Activated naive CD4-positive, alpha-beta T cell treated with anti-CD3 and anti-CD28 coated beads for 36 hours (primary cell): ENCODE results near the gene GABRR2. TPM values are rescaled to one million over a fixed set of nuclear protein-coding genes. Genes with fewer than 3 reads are reported as not detected.

ENCODE experiments used
- CTCF ChIA-PET: fragments of 350-600 bp; sonication (Branson Sonifier 250); formaldehyde crosslinking; loops from one replicate; lab custom pipeline; 2021; ENCODE audit warnings: antibody characterized with exemption; lab: Charles Lee
- DNase-seq: peaks from one replicate; pipeline ENCODE4 v3.0.0-alpha.2; 2020
- H3K27ac Mint-ChIP-seq: one replicate; pipeline ENCODE4 v1.8.0; 2021; ENCODE audit warnings: mild to moderate bottlenecking, mixed read lengths
- H3K27me3 Mint-ChIP-seq: one replicate; pipeline ENCODE4 v1.8.0; 2021; ENCODE audit warnings: low read depth, mixed read lengths
- H3K36me3 Mint-ChIP-seq: one replicate; pipeline ENCODE4 v1.8.0; 2021; ENCODE audit warnings: low read depth, mixed read lengths
- H3K4me1 Mint-ChIP-seq: one replicate; pipeline ENCODE4 v1.8.0; 2021; ENCODE audit warnings: low read depth, mixed read lengths
- H3K4me3 Mint-ChIP-seq: one replicate; pipeline ENCODE4 v1.8.0; 2021; ENCODE audit warnings: mild to moderate bottlenecking, moderate library complexity, mixed read lengths
- H3K9me3 Mint-ChIP-seq: one replicate; pipeline ENCODE4 v1.8.0; 2021; ENCODE audit warnings: mixed read lengths
- intact Hi-C: fragments of 100-400 bp; cut with micrococcal nuclease; formaldehyde crosslinking; loops from one replicate; pipeline ENCODE4 v1.15.1; 2023
- total RNA-seq, 2 experiments: library from RNA; stranded (reverse); gene quantifications; one replicate each; pipeline ENCODE4 v1.2.3, GENCODE V29; 2021

The GABRR2 gene
- total RNA-seq, 2 experiments from 2014 or later, result not detected

DNA sequence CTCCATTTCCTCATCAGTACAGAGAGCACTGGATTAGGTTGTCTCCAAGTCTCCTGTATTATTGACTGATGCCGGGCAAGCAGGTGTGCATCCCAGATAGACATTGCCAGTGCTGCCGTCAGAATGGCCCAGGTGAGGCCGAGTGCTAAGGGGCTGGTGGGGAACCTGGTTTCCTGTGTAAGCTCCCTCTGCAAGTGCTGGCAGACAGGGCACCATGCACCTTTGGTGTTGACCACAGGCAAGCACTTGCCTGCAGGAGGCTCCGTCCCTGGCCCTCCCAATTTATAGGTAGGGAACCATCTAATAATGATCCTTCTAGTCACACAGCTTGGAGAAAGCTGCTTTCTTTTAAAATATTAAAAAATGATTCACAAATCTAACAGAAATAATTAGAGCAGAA is 98.7 kb downstream of the GABRR2 start:
- Mint-ChIP-seq H3K9me3 (no peaks in the 10 kb centered on the region), H3K36me3 (no peaks in the 10 kb centered on the region), H3K4me3 (no peak overlapping the region), H3K27ac (no peak overlapping the region), H3K27me3 (no peaks in the 10 kb centered on the region), H3K4me1 (no peaks in the 10 kb centered on the region)
- intact Hi-C loops, result no loop called here
- CTCF ChIA-PET, result no interaction called here
- no peak for DNase-seq

DNA sequence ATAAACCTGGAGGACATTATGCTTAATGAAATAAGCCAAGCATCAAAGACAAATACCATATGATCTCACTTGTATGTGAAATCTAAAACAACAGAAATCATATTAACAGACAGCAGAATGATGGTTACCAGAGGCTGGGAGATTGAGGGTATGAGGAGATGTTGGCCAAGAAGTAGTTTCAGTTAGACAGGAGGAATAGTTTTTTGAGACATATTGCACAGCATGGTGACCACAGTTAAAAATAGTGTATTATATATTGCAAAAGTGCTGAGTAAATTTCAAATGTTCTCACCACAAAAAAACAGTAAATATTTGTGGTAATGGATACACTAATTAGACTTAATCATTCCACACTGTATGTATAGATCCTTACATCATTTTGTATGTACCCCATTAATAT is 99.7 kb downstream of the GABRR2 start:
- Mint-ChIP-seq H3K4me3 (no peak overlapping the region), H3K36me3 (no peaks in the 10 kb centered on the region), H3K4me1 (no peaks in the 10 kb centered on the region), H3K9me3 (no peaks in the 10 kb centered on the region), H3K27ac (no peak overlapping the region), H3K27me3 (no peaks in the 10 kb centered on the region)
- no peak for DNase-seq
- CTCF ChIA-PET, result no interaction called here
- intact Hi-C loops, result no loop called here

DNA sequence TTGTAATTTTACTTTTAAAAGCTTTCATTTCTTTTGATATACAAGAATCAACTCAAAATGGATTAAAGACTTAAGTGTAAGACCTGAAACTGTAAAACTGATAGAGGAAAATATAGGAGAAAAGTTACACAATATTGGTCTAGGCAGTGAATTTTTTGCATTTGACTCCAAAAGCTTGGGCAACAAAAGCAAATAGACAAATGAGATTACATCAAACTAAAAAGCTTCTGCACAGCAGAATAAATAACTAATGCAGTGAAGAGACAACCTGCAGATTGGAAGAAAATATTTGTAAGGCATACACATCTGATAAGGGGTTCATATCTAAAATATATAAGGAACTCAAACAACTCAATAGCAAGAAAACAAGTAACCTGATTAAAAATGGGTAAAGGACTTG is 100.9 kb downstream of the GABRR2 start:
- H3K4me3 Mint-ChIP-seq, result no peak overlapping the region
- no peaks in the 10 kb centered on the region for H3K4me1 Mint-ChIP-seq
- H3K27me3 Mint-ChIP-seq, result no peaks in the 10 kb centered on the region
- no peaks in the 10 kb centered on the region for H3K36me3 Mint-ChIP-seq
- no peaks in the 10 kb centered on the region for H3K9me3 Mint-ChIP-seq
- CTCF ChIA-PET, result no interaction called here
- DNase-seq, result no peak
- no peak overlapping the region for H3K27ac Mint-ChIP-seq
- intact Hi-C loops, result no loop called here

DNA sequence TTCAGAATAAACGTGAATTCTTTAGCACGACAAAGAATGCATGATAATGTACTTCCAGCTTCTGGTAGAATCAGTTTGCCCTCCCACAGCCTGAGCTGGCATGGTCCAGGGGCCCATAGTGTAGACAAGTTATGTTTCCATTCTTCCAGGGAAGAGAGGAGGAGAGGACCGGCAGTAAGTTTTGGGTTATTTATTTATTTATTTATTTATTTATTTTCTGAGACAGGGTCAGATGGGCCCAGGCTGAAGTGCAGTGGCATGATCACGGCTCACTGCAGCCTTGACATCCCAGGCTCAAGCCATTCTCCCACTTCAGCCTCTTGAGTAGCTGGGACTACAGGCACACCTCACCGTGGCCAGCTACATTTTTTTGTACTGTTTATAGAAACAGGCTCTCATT is 102.6 kb downstream of the GABRR2 start:
- H3K4me3 Mint-ChIP-seq, result no peak overlapping the region
- no peaks in the 10 kb centered on the region for H3K36me3 Mint-ChIP-seq
- H3K27me3 Mint-ChIP-seq, result no peaks in the 10 kb centered on the region
- no peak for DNase-seq
- CTCF ChIA-PET, result no interaction called here
- H3K4me1 Mint-ChIP-seq, result no peaks in the 10 kb centered on the region
- no peak overlapping the region for H3K27ac Mint-ChIP-seq
- intact Hi-C loops, result no loop called here
- no peaks in the 10 kb centered on the region for H3K9me3 Mint-ChIP-seq

DNA sequence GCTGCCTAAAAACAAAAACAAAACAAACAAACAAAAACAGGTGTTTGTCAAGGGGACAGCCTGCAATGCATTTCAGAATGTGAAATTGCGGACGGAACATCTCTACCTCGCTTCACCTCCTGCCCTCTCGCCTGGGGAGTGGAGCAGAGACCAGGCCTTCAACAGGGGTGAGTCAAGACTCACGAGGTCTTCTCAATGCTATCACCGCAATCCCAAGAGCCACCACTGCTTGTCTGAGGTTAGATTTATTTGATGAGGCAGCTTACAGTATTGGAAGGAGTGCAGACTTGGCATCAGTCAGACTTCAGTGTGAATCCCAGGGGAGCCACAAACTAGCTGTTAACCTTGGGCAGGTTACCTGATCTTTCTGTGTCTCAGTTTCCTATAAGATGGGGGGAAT is 105.6 kb downstream of the GABRR2 start:
- Mint-ChIP-seq H3K4me3 (no peak overlapping the region), H3K27me3 (no peaks in the 10 kb centered on the region), H3K9me3 (no peaks in the 10 kb centered on the region), H3K4me1 (no peaks in the 10 kb centered on the region), H3K36me3 (no peaks in the 10 kb centered on the region), H3K27ac (no peak overlapping the region)
- no peak for DNase-seq
- CTCF ChIA-PET, result no interaction called here
- intact Hi-C loops, result no loop called here

DNA sequence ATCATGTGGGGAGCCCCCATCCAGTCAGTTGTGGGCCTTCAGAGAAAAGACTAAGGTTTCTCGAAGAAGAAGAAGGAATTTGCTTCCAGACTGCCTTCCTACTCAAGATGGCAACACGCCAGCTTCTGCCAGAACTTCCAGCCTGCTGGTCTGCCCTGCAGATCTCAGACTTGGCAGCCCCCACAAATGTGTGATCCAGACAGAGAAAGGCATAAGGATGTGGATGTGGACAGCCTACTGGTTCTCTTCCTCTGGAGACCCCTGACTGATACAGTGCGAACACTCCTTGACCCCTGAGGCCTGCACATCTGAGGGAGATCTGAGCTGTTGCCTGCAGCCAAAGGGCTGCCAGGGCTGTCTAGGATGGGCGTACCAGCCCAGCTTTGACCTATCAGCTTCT is 106.5 kb downstream of the GABRR2 start:
- CTCF ChIA-PET, result interaction anchor here (0.6 kb wide), 1 partner anchor 1807 kb away, joined by 3 read pairs; no protein-coding TSS in a partner anchor

More for the DNA sequence above, 106.5 kb downstream of the GABRR2 start:
- intact Hi-C loops, result no loop called here
- H3K27ac Mint-ChIP-seq, result no peak overlapping the region
- no peak overlapping the region for H3K4me3 Mint-ChIP-seq
- no peaks in the 10 kb centered on the region for H3K36me3 Mint-ChIP-seq
- no peaks in the 10 kb centered on the region for H3K4me1 Mint-ChIP-seq
- H3K27me3 Mint-ChIP-seq, result no peaks in the 10 kb centered on the region
- no peak for DNase-seq
- H3K9me3 Mint-ChIP-seq, result no peaks in the 10 kb centered on the region

Other genes starting within 250 kb of the GABRR2 start
- gene PNRC1, start 234.5 kb downstream of the GABRR2 start, total RNA-seq, result 100 to 1,000 TPM; 110 to 111 TPM
- under 1 TPM in 1 of 2 experiments, not detected in 1; 0.15 TPM for gene SRSF12, start 197.2 kb downstream of the GABRR2 start, total RNA-seq
- gene PM20D2, start 169.2 kb downstream of the GABRR2 start, total RNA-seq, result 10 to 100 TPM; 11.6 to 12.7 TPM
- gene GABRR1, start 97.9 kb downstream of the GABRR2 start, total RNA-seq, result not detected
- 10 to 100 TPM; 10.8 to 10.9 TPM for gene UBE2J1, start 37.4 kb upstream of the GABRR2 start, total RNA-seq
- gene RRAGD, start 97.0 kb upstream of the GABRR2 start, total RNA-seq, result 10 to 100 TPM; 11.3 to 13.2 TPM
- gene ANKRD6, start 117.9 kb upstream of the GABRR2 start, total RNA-seq, result 1 to 10 TPM; 1.5 to 1.6 TPM